HCEC 1CT (cell line): Measurements from ENCODE around the gene N4BP3.

ENCODE experiments used
- DNase-seq: peaks from one replicate; pipeline ENCODE4 v3.0.0-alpha.2; 2017

N4BP3 gene

GRCh38 chr5:178103612-178104011 is 9.7 kb upstream of the N4BP3 start:
- DNase-seq = no peak

- no peak for DNase-seq
Observed at GRCh38 chr5:178104492-178104891, 8.8 kb upstream of the N4BP3 start.

DNA sequence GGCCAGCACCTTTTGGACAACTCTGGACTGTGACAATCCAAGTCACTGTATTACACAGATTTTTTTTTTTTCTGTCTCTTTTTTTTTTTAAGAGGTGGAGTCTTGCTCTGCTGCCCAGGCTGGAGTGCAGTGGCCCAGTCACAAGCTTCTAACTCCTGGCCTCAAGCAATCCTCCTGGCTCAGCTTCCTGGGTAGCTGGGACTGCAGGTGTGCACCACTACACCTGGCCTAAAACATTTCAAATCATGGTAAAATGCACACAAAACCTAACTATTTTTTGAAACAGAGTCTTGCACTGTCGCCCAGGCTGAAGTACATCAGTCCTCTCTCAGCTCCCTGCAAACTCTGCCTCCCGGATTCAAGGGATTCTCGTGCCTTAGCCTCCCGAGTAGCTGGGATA is 7.2 kb upstream of the N4BP3 start:
- no peak for DNase-seq

DNA sequence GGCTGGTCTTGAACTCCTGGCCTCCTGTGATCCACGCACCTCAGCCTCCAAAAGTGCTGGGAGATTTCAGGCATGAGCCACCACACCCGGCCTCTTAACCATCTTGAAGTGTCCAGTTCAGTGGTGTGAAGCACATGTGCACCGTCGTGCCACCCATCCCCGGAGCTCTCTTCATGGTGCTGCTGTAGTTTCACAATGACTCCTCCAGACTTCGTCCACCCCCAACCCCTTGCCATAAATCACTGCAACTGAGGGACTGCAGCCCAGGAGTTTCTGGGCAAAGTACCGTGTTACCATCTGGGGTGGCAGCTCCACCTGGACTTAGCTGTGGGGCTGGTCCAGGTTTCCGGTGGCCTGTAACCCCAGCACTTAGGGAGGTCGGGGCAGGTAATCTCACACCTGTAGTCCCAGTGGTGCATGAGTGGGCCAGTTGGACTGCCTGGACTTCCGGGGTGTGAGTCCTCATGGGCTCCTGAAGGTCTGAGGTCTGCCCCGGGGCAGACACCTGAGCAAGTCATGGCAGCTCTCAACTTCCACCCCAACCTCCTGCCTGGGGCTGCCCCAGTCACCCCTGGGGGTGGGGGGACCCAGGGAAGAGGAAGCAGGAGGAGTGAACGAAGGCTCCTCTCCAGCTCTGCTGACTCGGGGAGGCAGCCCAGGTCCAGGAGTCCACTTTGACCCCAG is 6.6 kb upstream of the N4BP3 start:
- no peak for DNase-seq

- DNase-seq = no peak
Observed at GRCh38 chr5:178107756-178108310, 5.5 kb upstream of the N4BP3 start.

- no peak for DNase-seq
Observed at GRCh38 chr5:178108446-178108845, 4.9 kb upstream of the N4BP3 start.

DNA sequence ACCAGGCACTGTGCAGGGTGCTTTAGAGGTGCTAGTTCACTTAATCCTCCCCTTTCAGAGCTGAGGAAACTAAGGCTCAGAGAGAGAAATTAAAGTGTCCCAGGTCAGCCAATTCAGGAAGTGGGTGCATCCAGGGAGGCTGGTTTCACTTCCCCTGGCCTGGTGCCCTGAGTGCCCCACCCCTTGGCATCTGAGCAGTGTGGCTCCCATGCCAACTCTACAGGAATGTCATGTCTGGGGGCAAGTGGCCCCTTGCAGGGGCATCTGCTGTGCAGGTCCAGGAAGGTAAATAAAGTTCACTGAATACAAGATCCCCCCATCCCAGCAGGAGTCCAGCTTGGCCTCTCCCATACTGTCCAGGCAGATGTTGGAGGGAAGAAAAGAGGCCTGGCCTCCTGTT is 4.4 kb upstream of the N4BP3 start:
- DNase-seq = no peak

DNA sequence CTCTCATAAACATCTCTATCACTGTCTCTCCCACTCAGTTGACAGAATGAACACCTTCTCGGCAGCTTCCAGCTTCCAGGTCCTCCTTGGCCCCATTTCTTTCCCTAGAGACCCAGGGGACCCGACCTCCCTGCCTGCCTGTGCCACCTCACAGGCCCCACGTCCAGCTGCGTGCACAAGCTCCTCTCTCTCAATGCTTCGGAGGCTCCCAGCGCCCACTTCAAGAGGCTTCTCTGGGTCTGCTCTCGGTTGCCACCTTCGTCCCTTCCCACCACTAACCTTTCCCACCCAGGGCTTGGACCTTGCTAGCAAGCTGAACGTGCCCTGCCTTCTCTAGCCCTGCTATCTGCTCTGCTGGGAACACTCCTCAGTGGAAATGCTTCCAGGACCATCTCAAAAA is 2.8 kb upstream of the N4BP3 start:
- no peak for DNase-seq

- peak; percentile 19 for DNase-seq
Observed at GRCh38 chr5:178111925-178112324, 1.4 kb upstream of the N4BP3 start.

DNA sequence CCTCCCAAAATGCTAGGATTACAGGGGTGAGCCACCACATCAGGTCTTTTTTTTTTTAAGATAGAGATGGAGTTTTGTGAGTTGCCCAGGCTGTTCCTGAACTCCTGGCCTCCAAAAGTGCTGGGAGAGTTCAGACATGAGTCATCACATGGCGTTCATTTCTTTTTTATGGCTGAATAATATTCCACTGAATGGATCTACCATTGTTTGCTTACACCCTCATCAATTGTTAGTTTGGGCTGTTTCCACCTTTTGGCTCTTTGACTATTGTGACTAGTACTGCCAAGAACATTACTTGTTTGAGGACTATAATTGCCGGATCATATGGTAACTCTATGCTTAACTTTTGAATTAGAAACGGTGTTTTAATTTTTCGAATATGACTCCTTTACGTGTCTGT is 787 bp upstream of the N4BP3 start:
- no peak for DNase-seq

- no peak for DNase-seq
Observed at GRCh38 chr5:178113841-178114324, 551 bp downstream of the N4BP3 start.

- DNase-seq = no peak
Observed at GRCh38 chr5:178114325-178115135, 1.2 kb downstream of the N4BP3 start.

DNA sequence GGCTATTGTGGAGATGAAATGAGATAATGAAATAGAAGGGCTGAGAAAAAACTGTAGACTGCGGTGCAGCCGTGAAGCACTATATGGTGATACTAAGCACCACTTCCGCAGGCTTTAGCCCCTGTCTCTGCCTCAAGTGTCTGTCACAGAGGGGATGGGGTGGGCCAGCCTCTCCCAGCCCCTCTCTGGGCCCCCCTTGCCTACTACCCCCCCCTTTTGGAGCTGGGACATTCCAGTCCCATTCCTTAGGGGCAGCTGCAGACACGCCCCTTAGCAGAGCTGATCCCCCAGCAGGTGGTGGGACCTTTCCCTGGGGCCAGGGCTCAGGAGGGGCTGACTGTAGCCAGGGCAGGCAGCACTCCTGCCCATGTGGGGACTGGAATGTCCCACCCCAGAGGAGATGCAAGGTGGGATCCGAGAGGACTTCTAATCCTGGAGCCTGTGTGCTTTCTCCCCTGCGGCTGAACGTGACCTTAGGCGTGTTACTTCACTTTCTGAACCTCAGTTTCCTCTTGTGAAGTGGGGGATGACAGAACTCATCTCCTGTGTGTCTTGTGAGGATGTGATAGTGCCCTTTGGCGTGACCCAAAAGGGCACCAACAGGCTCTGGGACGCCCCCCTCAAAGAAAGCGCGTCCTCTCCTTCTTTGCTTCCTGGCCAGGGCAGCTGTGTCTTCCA is 1.9 kb downstream of the N4BP3 start:
- DNase-seq = no peak

DNA sequence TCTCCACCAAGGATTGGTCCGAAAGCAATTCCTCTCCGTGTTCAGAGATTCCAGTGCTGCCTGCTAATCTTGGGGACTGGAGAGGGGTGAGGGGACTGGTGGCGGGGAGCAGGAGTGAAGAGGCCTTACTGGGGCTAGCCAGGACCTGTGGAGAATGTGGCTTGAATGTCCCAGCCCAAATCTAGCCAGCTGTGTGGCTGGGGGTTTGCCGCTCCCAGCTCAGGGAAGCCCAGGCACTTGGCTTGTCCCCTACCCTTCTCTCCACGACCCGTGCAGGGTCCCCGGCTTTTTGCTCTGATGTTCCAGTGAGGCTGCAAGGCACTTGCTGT is 2.4 kb downstream of the N4BP3 start:
- DNase-seq = no peak

- DNase-seq = no peak
Observed at GRCh38 chr5:178116143-178116885, 3.0 kb downstream of the N4BP3 start.

- no peak for DNase-seq
Observed at GRCh38 chr5:178117923-178118701, 4.8 kb downstream of the N4BP3 start.

GRCh38 chr5:178119915-178120606 is 6.7 kb downstream of the N4BP3 start:
- no peak for DNase-seq

- peak; percentile 53 for DNase-seq
Observed at GRCh38 chr5:178120607-178121357, 7.5 kb downstream of the N4BP3 start.

- DNase-seq = no peak
Observed at GRCh38 chr5:178121391-178122276, 8.3 kb downstream of the N4BP3 start.

DNA sequence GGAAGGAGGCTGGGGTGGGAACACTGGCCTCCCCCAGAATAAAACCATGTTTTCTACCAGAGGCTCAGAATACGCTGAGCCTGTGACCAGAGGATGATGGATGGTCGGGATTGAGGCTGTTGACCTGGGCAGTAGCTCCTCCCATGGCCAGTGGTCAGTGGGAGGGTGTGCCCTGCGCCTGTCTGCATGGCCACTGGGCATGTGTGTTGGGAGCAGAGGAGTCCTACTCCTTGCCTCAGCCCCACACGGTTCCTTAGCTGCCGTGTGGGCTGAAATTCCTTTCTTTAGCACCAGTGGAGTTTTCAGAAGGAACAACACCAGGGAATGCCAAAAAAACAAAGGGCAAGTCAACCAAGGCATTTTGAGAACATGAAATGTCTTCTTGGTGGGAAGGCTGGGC is 9.0 kb downstream of the N4BP3 start:
- DNase-seq = no peak
